K562 (cell line): ENCODE results near the gene ZIC2. TPM values are rescaled to one million over a fixed set of nuclear protein-coding genes. Genes with fewer than 3 reads are reported as not detected.

Experiments
- ATAC-seq: fragments of 200-7000 bp; cut with Tn5 transposase; 3 replicates; pipeline ENCODE4 v1.9.1; 2020; ENCODE audit warnings: moderate library complexity
- BruUV-seq: library from RNA; stranded (reverse); fragments of 400-500 nt; replicated peaks from 2 replicates; lab custom pipeline; 2021; lab: Mats Ljungman, UMichigan
- CTCF ChIA-PET: fragments of 300-600 bp; formaldehyde crosslinking; extraction: SDS; loops from one replicate; lab custom pipeline; 2021; ENCODE audit warnings: low intra/inter-chr PET ratio; lab: Yijun Ruan, JAX
- POLR2A ChIA-PET: fragments of 300-600, 350-650 bp; sonication (Branson Sonifier 250); formaldehyde crosslinking; extraction: SDS; loops from one replicate; lab custom pipeline; 2021; ENCODE audit warnings: antibody characterized with exemption, inconsistent platforms; lab: Yijun Ruan, JAX
- DNase-seq, 4 experiments: peaks; one replicate each; pipeline versions ENCODE4 v3.0.0 to v3.0.0-alpha.2; 2011 to 2018; ENCODE audit warnings: low spot score in 3 of 4, mixed read lengths in 3 of 4; ENCODE audit errors: extremely low read depth in 1 of 4
- FAIRE-seq: peaks from 2 replicates; lab custom pipeline; 2011; peaks lifted over from hg19 to GRCh38; lab: Jason Lieb, UNC
- H2AFZ ChIP-seq: 2 replicates; pipeline ENCODE4 v1.6.0; 2011; ENCODE audit warnings: low read depth, low read length, control low read depth, inconsistent platforms
- H3K27ac ChIP-seq: fragments of 200-600 bp; 3 replicates; pipeline ENCODE4 v1.8.0; 2011; ENCODE audit warnings: low read depth, mild to moderate bottlenecking, control low read depth, inconsistent platforms, low read length, moderate library complexity, mixed read lengths; ENCODE audit errors: extremely low read depth
- H3K27me3 ChIP-seq, 2 experiments: fragments of 300-600 bp in 1 of 2; 2 replicates in 1 of 2; 3 replicates in 1 of 2; pipeline versions ENCODE4 v1.6.0 to v1.8.0; 2011; ENCODE audit warnings: inconsistent platforms in 2 of 2, low read length in 2 of 2, mild to moderate bottlenecking in 1 of 2, mixed read lengths in 1 of 2, moderate library complexity in 1 of 2; ENCODE audit not compliant: control insufficient read depth in 2 of 2, insufficient read depth in 2 of 2
- H3K36me3 ChIP-seq: fragments of 300-600 bp; 3 replicates; pipeline ENCODE4 v1.8.0; 2011; ENCODE audit warnings: mild to moderate bottlenecking, low read length, inconsistent platforms; ENCODE audit not compliant: control insufficient read depth, insufficient read depth
- H3K4me1 ChIP-seq, 2 experiments: fragments of 200-600 bp in 1 of 2; replicated peaks in 1 of 2; 2 replicates in 1 of 2; 3 replicates in 1 of 2; pipeline versions ENCODE4 v1.5.1 to v1.8.0; 2011; ENCODE audit warnings: inconsistent platforms in 2 of 2, low read length in 2 of 2, mild to moderate bottlenecking in 1 of 2, mixed read lengths in 1 of 2, moderate library complexity in 1 of 2; ENCODE audit not compliant: control insufficient read depth in 2 of 2, insufficient read depth in 2 of 2
- H3K4me2 ChIP-seq: 2 replicates; pipeline ENCODE4 v1.6.1; 2011; ENCODE audit warnings: low read length, control low read depth, inconsistent platforms, mixed read lengths; ENCODE audit not compliant: insufficient read depth
- H3K4me3 ChIP-seq: fragments of 200-600 bp; sonication (generic), shearing (Covaris generic); 2 replicates; pipeline ENCODE4 v1.5.1; 2016; ENCODE audit warnings: control low read depth, inconsistent platforms
- H3K79me2 ChIP-seq: fragments of 200-600 bp; 3 replicates; pipeline ENCODE4 v1.8.0; 2011; ENCODE audit warnings: low read length, inconsistent platforms; ENCODE audit not compliant: control insufficient read depth, insufficient read depth
- H3K9ac ChIP-seq, 2 experiments: 2 replicates each; pipeline versions ENCODE4 v1.6.0 to v1.6.1; 2011; ENCODE audit warnings: low read depth in 2 of 2, low read length in 2 of 2, control low read depth in 1 of 2, inconsistent platforms in 1 of 2, mild to moderate bottlenecking in 1 of 2, mixed read lengths in 1 of 2; ENCODE audit not compliant: insufficient read depth in 1 of 2
- H3K9me1 ChIP-seq: one replicate; pipeline ENCODE4 v1.6.0; 2011; ENCODE audit warnings: inconsistent platforms, mild to moderate bottlenecking, low read length, moderate library complexity; ENCODE audit not compliant: control insufficient read depth, insufficient read depth
- H3K9me3 ChIP-seq: replicated peaks from 2 replicates; pipeline ENCODE4 v1.5.1; 2011; ENCODE audit warnings: low read depth, low read length, inconsistent platforms; ENCODE audit not compliant: control insufficient read depth, insufficient read depth
- H4K20me1 ChIP-seq: replicated peaks from 2 replicates; pipeline ENCODE4 v1.6.1; 2011; ENCODE audit warnings: low read length, inconsistent platforms, mixed read lengths; ENCODE audit not compliant: control insufficient read depth, insufficient read depth
- BRCA1 ChIP-seq, 2 experiments: fragments of 450-650 bp in 1 of 2; sonication (generic) in 1 of 2; formaldehyde crosslinking in 1 of 2; IDR thresholded peaks; 2 replicates each; pipeline versions ENCODE4 v1.5.0 to v1.6.1; 2017 to 2020; ENCODE audit warnings: mild to moderate bottlenecking in 1 of 2, missing genetic modification reagents in 1 of 2
- CBX2 ChIP-seq: fragments of 200-600 bp; sonication (generic); IDR thresholded peaks from one replicate; pipeline ENCODE4 v1.6.1; 2012; ENCODE audit warnings: mild to moderate bottlenecking, low read length, inconsistent platforms; ENCODE audit not compliant: insufficient read depth, poor library complexity, severe bottlenecking
- KLF6 ChIP-seq: fragments of 250-450 bp; sonication (Bioruptor Pico); IDR thresholded peaks from 2 replicates; pipeline ENCODE4 v1.4.0; 2020; ENCODE audit warnings: mild to moderate bottlenecking, moderate library complexity, borderline replicate concordance
- MED1 ChIP-seq: sonication (generic); formaldehyde crosslinking; IDR thresholded peaks from 2 replicates; pipeline ENCODE4 v1.8.1; 2023; ENCODE audit warnings: missing genetic modification reagents, borderline replicate concordance
- NFIX ChIP-seq: fragments of 250-450 bp; sonication (Bioruptor Pico); IDR thresholded peaks from 2 replicates; pipeline ENCODE4 v1.4.0; 2020; ENCODE audit warnings: low read depth, mild to moderate bottlenecking, moderate library complexity
- RCOR1 ChIP-seq, 2 experiments: IDR thresholded peaks; 2 replicates each; pipeline ENCODE4 v1.6.1; 2012; ENCODE audit warnings: low read depth in 2 of 2, low read length in 2 of 2, borderline replicate concordance in 1 of 2, improper control_type of control experiment in 1 of 2
- SAFB ChIP-seq: fragments of 200-400 bp; formaldehyde crosslinking; IDR thresholded peaks from 2 replicates; pipeline ENCODE4 v1.6.1; 2017; ENCODE audit warnings: low read depth, low read length, borderline replicate concordance
- SNRNP70 ChIP-seq: fragments of 200-400 bp; formaldehyde crosslinking; optimal IDR thresholded peaks from 2 replicates; pipeline ENCODE3; 2017; ENCODE audit warnings: low read depth, low read length
- SP1 ChIP-seq: sonication (generic); formaldehyde crosslinking; IDR thresholded peaks from 2 replicates; pipeline ENCODE4 v1.8.1; 2022; ENCODE audit warnings: mild to moderate bottlenecking, missing genetic modification reagents
- SPI1 ChIP-seq: IDR thresholded peaks from 2 replicates; pipeline ENCODE4 v1.6.1; 2011; ENCODE audit warnings: low read depth, low read length, control low read depth, borderline replicate concordance
- TSC22D4 ChIP-seq: fragments of 450-650 bp; IDR thresholded peaks from 2 replicates; pipeline ENCODE4 v1.6.1; 2016; ENCODE audit warnings: missing genetic modification characterization, missing biosample characterization, control low read depth
- XRCC3 ChIP-seq: fragments of 450-650 bp; IDR thresholded peaks from 2 replicates; pipeline ENCODE4 v1.6.1; 2017; ENCODE audit warnings: mild to moderate bottlenecking, moderate library complexity
- ZNF134 ChIP-seq: fragments of 250-450 bp; sonication (Bioruptor Pico); conservative IDR thresholded peaks from 2 replicates; pipeline ENCODE4 v1.4.0; 2020
- ZNF586 ChIP-seq: fragments of 450-650 bp; formaldehyde crosslinking; conservative IDR thresholded peaks from 2 replicates; pipeline ENCODE4 v1.4.0; 2020; ENCODE audit warnings: mild to moderate bottlenecking, moderate library complexity
- ZNF695 ChIP-seq: fragments of 450-650 bp; formaldehyde crosslinking; IDR thresholded peaks from 2 replicates; pipeline ENCODE4 v1.4.0; 2020; ENCODE audit warnings: mild to moderate bottlenecking, moderate library complexity
- ZNF696 ChIP-seq: fragments of 250-450 bp; sonication (Bioruptor Pico); conservative IDR thresholded peaks from 2 replicates; pipeline ENCODE4 v1.4.0; 2020; ENCODE audit warnings: mild to moderate bottlenecking, moderate library complexity
- ZSCAN32 ChIP-seq: fragments of 450-650 bp; formaldehyde crosslinking; IDR thresholded peaks from 2 replicates; pipeline ENCODE4 v1.4.0; 2020; ENCODE audit warnings: mild to moderate bottlenecking, moderate library complexity
- WGBS: fragments of 100-300 bp; shearing (Covaris generic); methylation state at CpG from one replicate; pipeline ENCODE4 v1.1.6; 2016; ENCODE audit warnings: low coverage, mixed read lengths; ENCODE audit not compliant: insufficient coverage; ENCODE audit errors: missing lambda C conversion rate; 5-methylcytosine and 5-hydroxymethylcytosine counted together
- in situ Hi-C: fragments of 300-500 bp; cut with MboI; formaldehyde crosslinking; loops from 4 replicates; pipeline ENCODE4 v1.15.0; 2018; ENCODE audit warnings: inconsistent platforms, mixed read lengths
- intact Hi-C: fragments of 100-400 bp; cut with micrococcal nuclease; formaldehyde crosslinking; loops from 2 replicates; pipeline ENCODE4 v1.14.2; 2022
- polyA plus RNA-seq, 8 experiments: library from polyadenylated mRNA; depleted of rRNA in 4 of 8; stranded (reverse) in 5 of 8; unstranded in 3 of 8; fragments of >200 nt; fragmentation: Nextera tagmentation in 2 of 8; fragmentation: Illumina TruSeq in 1 of 8; extraction: Ambion mirVana in 2 of 8; extraction: Trizol in 1 of 8; gene quantifications; 2 replicates each; pipeline versions ENCODE4 v1.2.1 to v1.2.3, GENCODE V29; 2011 to 2014; ENCODE audit warnings: inconsistent platforms in 1 of 8, missing spikeins in 1 of 8
- total RNA-seq, 7 experiments: library from RNA; depleted of rRNA in 6 of 7; stranded (reverse); fragments of >200 nt in 6 of 7; fragmentation: Illumina TruSeq in 2 of 7; extraction: Trizol in 2 of 7; gene quantifications; 2 replicates each; pipeline versions ENCODE4 v1.2.1 to v1.2.3, GENCODE V29; 2011 to 2021; ENCODE audit warnings: low replicate concordance in 1 of 7
- TF ChIP-seq, protein P1 (sequence below): IDR thresholded peaks from 2 replicates; pipeline ENCODE4 v1.6.1; 2011; ENCODE audit not compliant: insufficient read length; ENCODE audit errors: extremely low read depth
- TF ChIP-seq, protein P2 (sequence below): sonication (generic); formaldehyde crosslinking; IDR thresholded peaks from 2 replicates; pipeline ENCODE4 v1.8.1; 2023; ENCODE audit warnings: mild to moderate bottlenecking, missing genetic modification reagents
- TF ChIP-seq, protein P3 (sequence below), 2 experiments: fragments of 250-450 bp in 1 of 2; fragments of 450-650 bp in 1 of 2; sonication (Bioruptor Pico) in 1 of 2; IDR thresholded peaks; 2 replicates each; pipeline versions ENCODE4 v1.6.1 to v1.8.0; 2016 to 2021; ENCODE audit warnings: mild to moderate bottlenecking in 2 of 2, moderate library complexity in 2 of 2, missing compliant biosample characterization in 1 of 2, missing genetic modification characterization in 1 of 2

Gene ZIC2
- total and polyA plus RNA-seq, 9 of the 15 experiments (the other 6 are each of a cell fraction or from before 2014, with no cell fraction given): 1.8 to 18.0 (median 4.5) TPM

DNA sequence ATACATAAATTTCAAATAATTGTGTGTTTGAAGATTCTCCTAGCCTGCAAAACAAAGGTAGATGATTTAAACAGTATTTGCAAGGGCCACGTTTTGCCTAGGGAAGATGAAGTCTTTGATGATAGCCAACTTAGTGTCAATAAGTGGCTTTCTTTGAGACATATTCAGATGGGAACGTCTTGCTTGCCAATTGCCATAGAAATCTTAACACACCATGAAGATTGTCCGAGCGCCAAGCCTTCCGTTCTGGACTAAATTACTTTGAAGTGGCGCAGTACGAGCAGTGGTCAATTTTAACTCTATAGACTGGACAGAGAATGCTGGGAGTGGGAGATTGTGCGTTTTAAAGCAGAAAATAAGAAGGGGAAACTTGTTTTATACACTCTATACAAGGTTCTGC lies 19.9 kb upstream of the ZIC2 start (continued):
- TF ChIP-seq SP1 (CRISPR knock-in tag): no peak
- TF ChIP-seq ZNF695 (CRISPR knock-in tag): no peak
- no peak for TF ChIP-seq MED1 (CRISPR knock-in tag)
- no peak for TF ChIP-seq TSC22D4 (tag)
- no peak for TF ChIP-seq XRCC3
- TF ChIP-seq NFIX (CRISPR knock-in tag): no peak

DNA sequence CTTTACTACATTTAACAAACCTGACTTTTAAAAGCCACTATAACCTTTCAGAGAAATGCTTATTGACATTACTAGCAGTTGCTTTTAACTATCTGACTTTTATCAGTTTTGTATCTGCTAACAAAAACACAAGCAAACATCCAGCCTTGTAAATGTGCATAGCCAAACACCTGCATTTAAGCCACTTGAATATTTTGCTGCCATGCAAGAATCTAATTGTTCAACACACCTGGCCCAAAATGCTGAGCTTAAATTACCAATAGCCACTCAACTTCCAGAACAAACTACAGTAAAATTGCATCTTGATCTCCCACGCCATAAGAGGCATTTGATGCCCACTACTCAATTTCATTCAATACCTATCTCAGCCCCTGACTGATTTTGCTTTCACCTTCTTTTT lies 19.3 kb upstream of the ZIC2 start:
- in situ Hi-C loops (no loop called here), intact Hi-C loops (no loop called here)
- H2AFZ ChIP-seq: no peak overlapping the region
- H3K9me1 ChIP-seq: no peaks in the 10 kb centered on the region
- H3K4me3 ChIP-seq: no peak overlapping the region
- H4K20me1 ChIP-seq: no peaks in the 10 kb centered on the region
- H3K9me3 ChIP-seq: no peaks in the 10 kb centered on the region
- no peak overlapping the region for H3K9ac ChIP-seq
- H3K4me2 ChIP-seq: no peak overlapping the region
- no peak overlapping the region for H3K27ac ChIP-seq
- ChIA-PET CTCF (no interaction called here), POLR2A (no interaction called here)
- FAIRE-seq (no peak), DNase-seq (no peak), ATAC-seq (no peak)
- H3K79me2 ChIP-seq: no peaks in the 10 kb centered on the region
- H3K27me3 ChIP-seq: peaks cover 11 to 22% of the 10 kb centered on the region in 2 experiments; a peak in 4 of 5 replicates
- 67% methylated on average over 1 of the region's 1 CpG for WGBS
- peaks cover 6% of the 10 kb centered on the region; the same call in 1 of the 3 replicates for H3K36me3 ChIP-seq
- no TSS peak for BruUV-seq
- peaks cover 0 to 8% of the 10 kb centered on the region in 2 experiments; a peak in 2 of 5 replicates for H3K4me1 ChIP-seq
- TF ChIP-seq KLF6: no peak
- no peak for TF ChIP-seq BRCA1 (IDR thresholded peaks at IDR 0.05)
- no peak for TF ChIP-seq BRCA1 (CRISPR knock-in tag; IDR thresholded peaks at IDR 0.05)
- TF ChIP-seq, protein P1, sequence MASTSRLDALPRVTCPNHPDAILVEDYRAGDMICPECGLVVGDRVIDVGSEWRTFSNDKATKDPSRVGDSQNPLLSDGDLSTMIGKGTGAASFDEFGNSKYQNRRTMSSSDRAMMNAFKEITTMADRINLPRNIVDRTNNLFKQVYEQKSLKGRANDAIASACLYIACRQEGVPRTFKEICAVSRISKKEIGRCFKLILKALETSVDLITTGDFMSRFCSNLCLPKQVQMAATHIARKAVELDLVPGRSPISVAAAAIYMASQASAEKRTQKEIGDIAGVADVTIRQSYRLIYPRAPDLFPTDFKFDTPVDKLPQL: no peak
- no peak for TF ChIP-seq SPI1
- TF ChIP-seq SNRNP70: no peak
- no peak for TF ChIP-seq SAFB
- TF ChIP-seq ZNF586: no peak
- TF ChIP-seq, protein P2, sequence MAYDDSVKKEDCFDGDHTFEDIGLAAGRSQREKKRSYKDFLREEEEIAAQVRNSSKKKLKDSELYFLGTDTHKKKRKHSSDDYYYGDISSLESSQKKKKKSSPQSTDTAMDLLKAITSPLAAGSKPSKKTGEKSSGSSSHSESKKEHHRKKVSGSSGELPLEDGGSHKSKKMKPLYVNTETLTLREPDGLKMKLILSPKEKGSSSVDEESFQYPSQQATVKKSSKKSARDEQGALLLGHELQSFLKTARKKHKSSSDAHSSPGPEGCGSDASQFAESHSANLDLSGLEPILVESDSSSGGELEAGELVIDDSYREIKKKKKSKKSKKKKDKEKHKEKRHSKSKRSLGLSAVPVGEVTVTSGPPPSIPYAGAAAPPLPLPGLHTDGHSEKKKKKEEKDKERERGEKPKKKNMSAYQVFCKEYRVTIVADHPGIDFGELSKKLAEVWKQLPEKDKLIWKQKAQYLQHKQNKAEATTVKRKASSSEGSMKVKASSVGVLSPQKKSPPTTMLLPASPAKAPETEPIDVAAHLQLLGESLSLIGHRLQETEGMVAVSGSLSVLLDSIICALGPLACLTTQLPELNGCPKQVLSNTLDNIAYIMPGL (CRISPR knock-in tag): no peak
- no peak for TF ChIP-seq RCOR1 (IDR thresholded peaks at IDR 0.05; ENCODE audit: borderline replicate concordance in 1 of 2, low read depth in 2 of 2, low read length in 2 of 2)
- no peak for TF ChIP-seq ZNF696 (CRISPR knock-in tag)
- TF ChIP-seq, protein P3, sequence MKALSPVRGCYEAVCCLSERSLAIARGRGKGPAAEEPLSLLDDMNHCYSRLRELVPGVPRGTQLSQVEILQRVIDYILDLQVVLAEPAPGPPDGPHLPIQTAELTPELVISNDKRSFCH (CRISPR knock-in tag; IDR thresholded peaks at IDR 0.05): no peak
- TF ChIP-seq, protein P3 (tag; IDR thresholded peaks at IDR 0.05): no peak
- TF ChIP-seq ZSCAN32 (CRISPR knock-in tag): no peak
- no peak for TF ChIP-seq ZNF134 (CRISPR knock-in tag)
- TF ChIP-seq CBX2: no peak
